Psoas muscle (tissue), 8 donors: ENCODE data around the gene FTCD. TPM values are rescaled to one million over a fixed set of nuclear protein-coding genes. Genes with fewer than 3 reads are reported as not detected.
A peak's percentile ranks its signal among the peaks of the same experiment; 100 is the strongest.
"Not testable (repeated sequence)": the region's sequence is repeated elsewhere in the genome, so short reads cannot be mapped to it uniquely, and the experiment has no call there.

Experiments used
- ATAC-seq, 4 donors: fragments of 200-7000 bp; cut with Tn5 transposase; one replicate each; pipeline ENCODE4 v1.9.1; 2020; ENCODE audit warnings: moderate library complexity in 3 of 4, mild to moderate bottlenecking in 2 of 4
- DNase-seq, 2 donors: peaks; one replicate each; pipeline ENCODE4 v3.0.0-alpha.2; 2020
- H3K27ac ChIP-seq: fragments of 200-600 bp; one replicate; pipeline ENCODE4 v1.8.0; 2022
- H3K27me3 ChIP-seq, 3 donors: fragments of 200-600 bp in 1 of 3; one replicate each; pipeline versions ENCODE4 v1.6.1 to v1.8.0; 2013 to 2022; ENCODE audit warnings: low read length in 2 of 3, mild to moderate bottlenecking in 2 of 3, moderate library complexity in 1 of 3; ENCODE audit not compliant: insufficient read depth in 3 of 3
- H3K36me3 ChIP-seq, 2 donors: fragments of 200-600 bp in 1 of 2; one replicate each; pipeline versions ENCODE4 v1.6.1 to v1.8.0; 2013 to 2022; ENCODE audit warnings: low read depth in 1 of 2, mild to moderate bottlenecking in 1 of 2, moderate library complexity in 1 of 2; ENCODE audit not compliant: insufficient read depth in 1 of 2
- H3K4me1 ChIP-seq: fragments of 200-600 bp; one replicate; pipeline ENCODE4 v1.8.0; 2022
- H3K4me3 ChIP-seq: fragments of 200-600 bp; one replicate; pipeline ENCODE4 v1.8.0; 2022; ENCODE audit warnings: mild to moderate bottlenecking
- H3K9me3 ChIP-seq: fragments of 200-600 bp; one replicate; pipeline ENCODE4 v1.8.0; 2022
- WGBS, 3 donors: extraction: QIAGEN DNeasy Blood & Tissue Kit; methylation state at CpG; one replicate each; pipeline versions ENCODE4 v1.1.6 to v1.1.7; 2013; 5-methylcytosine and 5-hydroxymethylcytosine counted together
- intact Hi-C, 2 donors: fragments of 100-400 bp; cut with DNase I; formaldehyde crosslinking; loops; one replicate each; pipeline versions ENCODE4 v1.11.0 to v1.14.2; 2022
- polyA plus RNA-seq, 3 donors: library from polyadenylated mRNA; stranded (reverse); fragments of 200-250 nt; gene quantifications; one replicate each; pipeline ENCODE4 v1.2.3, GENCODE V29; 2013
- total RNA-seq, 4 donors: library from RNA; stranded (reverse); fragmentation: NEBNext Ultra II Directional in 2 of 4; extraction: Animal tissue kit (Norgen Biotek cat#: 25700) in 2 of 4; gene quantifications; one replicate each; pipeline versions ENCODE4 v1.2.1 to v1.2.4, GENCODE V29; 2021 to 2023
- TF ChIP-seq, protein P1 (sequence below): fragments of 200-600 bp; IDR thresholded peaks from one replicate; pipeline ENCODE4 v1.8.0; 2022; ENCODE audit warnings: antibody characterized with exemption
- donor health status: healthy with polysubstance abuse.
- donor health status: DM: no; HTN: no; CAD: no; lungs with moderate emphysema.
- donor health status: Bipolar disorder and iron deficiency.
- donor health status: healthy.
- donor health status: DM: yes; HTN: yes; CAD: no.
- donor health status: DM: no; HTN: no; CAD: no.
- donor health status: DM: no; HTN: no; CAD: no.
- donor health status: DM: yes; HTN: yes; CAD: no.

Gene FTCD
- total and polyA plus RNA-seq, 7 donors = 0.03 to 2.0 (median 0.13) TPM; not detected in 3

DNA sequence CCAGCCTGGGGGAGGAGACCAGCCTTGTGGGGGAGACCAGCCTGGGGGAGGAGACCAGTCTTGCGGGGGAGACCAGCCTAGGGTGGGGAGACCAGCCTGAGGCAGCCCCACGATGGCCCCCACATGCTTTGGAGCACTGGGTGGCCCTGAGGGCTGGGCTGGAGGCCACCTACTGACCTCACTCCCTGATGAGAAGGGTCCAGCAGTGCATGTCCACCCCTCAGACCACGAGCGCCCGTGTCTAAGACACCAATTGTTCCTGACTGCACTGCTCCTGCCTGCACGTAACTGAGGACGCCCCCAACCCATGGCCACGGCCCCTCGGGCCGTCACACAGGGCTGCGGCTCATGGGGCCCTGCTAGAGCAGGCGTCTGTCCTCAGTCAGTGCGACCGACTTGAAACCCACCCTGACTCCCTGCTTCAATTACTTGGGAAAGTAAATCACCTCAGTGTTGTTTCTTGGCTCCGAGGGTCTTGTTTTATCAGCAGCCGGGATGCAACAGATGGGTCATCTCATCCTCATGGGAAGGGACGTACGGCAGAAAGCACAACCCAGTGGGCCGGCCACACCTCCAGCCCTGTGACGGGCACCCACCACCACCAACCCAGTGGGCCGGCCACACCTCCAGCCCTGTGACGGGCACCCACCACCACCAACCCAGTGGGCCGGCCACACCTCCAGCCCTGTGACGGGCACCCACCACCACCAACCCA, 28.7 kb upstream of the FTCD start, which contains the start of gene SPATC1L:
Gene SPATC1L (minus strand): TSS at position 550 of the 715 bp plus-strand sequence. CDS start 1,643 bp downstream, outside the sequence.
- DNase-seq (peak; percentile 75), ATAC-seq (peak; percentile 70 to 75 (median 71))
- no peaks in the 10 kb centered on the region for H3K36me3 ChIP-seq
- WGBS, 3 donors = 3 to 16% (median 4%) methylated on average over 18 to 21 of the region's 24 CpGs
- peaks cover 17% of the 10 kb centered on the region for H3K4me1 ChIP-seq
- TF ChIP-seq, protein P1, sequence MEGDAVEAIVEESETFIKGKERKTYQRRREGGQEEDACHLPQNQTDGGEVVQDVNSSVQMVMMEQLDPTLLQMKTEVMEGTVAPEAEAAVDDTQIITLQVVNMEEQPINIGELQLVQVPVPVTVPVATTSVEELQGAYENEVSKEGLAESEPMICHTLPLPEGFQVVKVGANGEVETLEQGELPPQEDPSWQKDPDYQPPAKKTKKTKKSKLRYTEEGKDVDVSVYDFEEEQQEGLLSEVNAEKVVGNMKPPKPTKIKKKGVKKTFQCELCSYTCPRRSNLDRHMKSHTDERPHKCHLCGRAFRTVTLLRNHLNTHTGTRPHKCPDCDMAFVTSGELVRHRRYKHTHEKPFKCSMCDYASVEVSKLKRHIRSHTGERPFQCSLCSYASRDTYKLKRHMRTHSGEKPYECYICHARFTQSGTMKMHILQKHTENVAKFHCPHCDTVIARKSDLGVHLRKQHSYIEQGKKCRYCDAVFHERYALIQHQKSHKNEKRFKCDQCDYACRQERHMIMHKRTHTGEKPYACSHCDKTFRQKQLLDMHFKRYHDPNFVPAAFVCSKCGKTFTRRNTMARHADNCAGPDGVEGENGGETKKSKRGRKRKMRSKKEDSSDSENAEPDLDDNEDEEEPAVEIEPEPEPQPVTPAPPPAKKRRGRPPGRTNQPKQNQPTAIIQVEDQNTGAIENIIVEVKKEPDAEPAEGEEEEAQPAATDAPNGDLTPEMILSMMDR = no peak
- peak within 1 kb of the TSS; percentile 74 for H3K4me3 ChIP-seq
- intact Hi-C loops = loop anchor here in 1 of 2 donors (10.0 kb wide), 1 partner anchor 141 kb away; the partner anchor contains the start of genes C21orf58 and PCNT
- peak within 1 kb of the TSS; percentile 80 for H3K27ac ChIP-seq
- H3K9me3 ChIP-seq = no peaks in the 10 kb centered on the region
- H3K27me3 ChIP-seq = peaks cover 0 to 1% (median 0%) of the 10 kb centered on the region in 3 donors

DNA sequence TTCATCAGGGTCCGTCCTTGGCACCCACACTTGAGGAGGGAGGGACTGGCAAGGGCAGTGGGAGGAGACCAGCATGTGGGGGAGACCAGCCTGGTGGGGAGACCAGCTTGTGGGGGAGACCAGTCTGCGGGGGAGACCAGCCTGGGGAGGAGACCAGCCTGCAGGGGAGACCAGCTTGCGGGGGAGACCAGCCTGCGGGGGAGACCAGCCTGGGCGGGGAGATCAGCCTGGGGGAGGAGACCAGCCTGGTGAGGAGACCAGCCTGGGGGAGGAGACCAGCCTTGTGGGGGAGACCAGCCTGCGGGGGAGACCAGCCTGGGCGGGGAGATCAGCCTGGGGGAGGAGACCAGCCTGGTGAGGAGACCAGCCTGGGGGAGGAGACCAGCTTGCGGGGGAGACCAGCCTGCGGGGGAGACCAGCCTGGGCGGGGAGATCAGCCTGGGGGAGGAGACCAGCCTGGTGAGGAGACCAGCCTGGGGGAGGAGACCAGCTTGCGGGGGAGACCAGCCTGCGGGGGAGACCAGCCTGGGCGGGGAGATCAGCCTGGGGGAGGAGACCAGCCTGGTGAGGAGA, 28.0 kb upstream of the FTCD start:
- not testable (repeated sequence) for H3K36me3 ChIP-seq, H3K27ac ChIP-seq, H3K27me3 ChIP-seq, H3K9me3 ChIP-seq, DNase-seq, ATAC-seq
- peaks cover 10% of the 10 kb centered on the region for H3K4me1 ChIP-seq
- H3K4me3 ChIP-seq = peak overlapping the region; percentile 74
- WGBS, 3 donors = 39 to 40% (median 39%) methylated on average over 3 to 5 of the region's 13 CpGs
- intact Hi-C loops = loop anchor here in 1 of 2 donors (10.0 kb wide), 1 partner anchor 141 kb away; the partner anchor contains the start of genes C21orf58 and PCNT

DNA sequence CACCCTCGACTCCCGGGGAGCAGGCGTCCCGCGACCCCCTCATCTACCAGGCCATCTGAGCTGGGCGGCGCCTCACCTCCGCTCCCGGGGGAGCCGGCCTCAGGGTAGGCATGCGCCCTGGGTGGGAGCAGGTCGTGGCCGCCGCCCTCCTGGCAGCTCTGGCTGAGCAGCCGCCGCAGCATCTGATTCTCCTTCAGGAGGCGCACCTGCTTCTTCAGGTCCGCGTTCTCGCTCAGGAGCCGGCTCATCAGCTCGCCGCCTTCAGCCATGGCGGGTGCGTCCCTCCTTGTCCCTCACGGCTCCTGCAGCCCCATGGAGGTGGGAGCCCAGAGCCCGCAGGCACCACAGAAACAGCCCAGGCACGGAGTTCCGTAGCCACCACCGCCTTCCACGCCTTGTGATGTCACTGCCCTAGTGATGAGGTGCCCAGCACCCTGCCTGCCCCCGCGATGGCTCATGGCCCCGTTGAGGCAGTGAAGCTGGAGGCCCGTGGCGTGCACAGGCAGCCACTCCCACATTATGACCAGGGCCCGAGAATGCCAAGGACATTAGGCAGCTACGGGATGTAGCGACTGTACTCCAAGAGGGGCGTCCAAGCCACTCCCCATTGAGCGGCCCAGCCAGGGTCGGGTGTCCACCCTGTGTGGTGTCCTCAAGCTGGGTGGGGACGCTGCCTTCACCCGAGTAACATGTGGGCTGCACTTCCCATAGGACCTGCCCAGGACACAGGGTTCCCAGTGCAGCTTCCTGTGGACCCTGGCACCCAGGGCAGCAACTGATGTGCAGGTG, 27.4 kb upstream of the FTCD start:
- peaks cover under 1% of the 10 kb centered on the region for H3K9me3 ChIP-seq
- 77 to 82% (median 80%) methylated on average over 44 of the region's 44 CpGs for WGBS, 3 donors
- no peak overlapping the region for H3K4me3 ChIP-seq
- H3K36me3 ChIP-seq = no peaks in the 10 kb centered on the region
- H3K4me1 ChIP-seq = peaks cover 4% of the 10 kb centered on the region
- no peak overlapping the region for H3K27ac ChIP-seq
- intact Hi-C loops = loop anchor here in 1 of 2 donors (10.0 kb wide), 1 partner anchor 142 kb away; the partner anchor contains the start of genes C21orf58 and PCNT
- no peak for ATAC-seq
- TF ChIP-seq, protein P1 = no peak
- H3K27me3 ChIP-seq = peaks cover 0 to 1% (median 0%) of the 10 kb centered on the region in 3 donors
- peak in 1 of 2 donors; percentile 59 for DNase-seq

DNA sequence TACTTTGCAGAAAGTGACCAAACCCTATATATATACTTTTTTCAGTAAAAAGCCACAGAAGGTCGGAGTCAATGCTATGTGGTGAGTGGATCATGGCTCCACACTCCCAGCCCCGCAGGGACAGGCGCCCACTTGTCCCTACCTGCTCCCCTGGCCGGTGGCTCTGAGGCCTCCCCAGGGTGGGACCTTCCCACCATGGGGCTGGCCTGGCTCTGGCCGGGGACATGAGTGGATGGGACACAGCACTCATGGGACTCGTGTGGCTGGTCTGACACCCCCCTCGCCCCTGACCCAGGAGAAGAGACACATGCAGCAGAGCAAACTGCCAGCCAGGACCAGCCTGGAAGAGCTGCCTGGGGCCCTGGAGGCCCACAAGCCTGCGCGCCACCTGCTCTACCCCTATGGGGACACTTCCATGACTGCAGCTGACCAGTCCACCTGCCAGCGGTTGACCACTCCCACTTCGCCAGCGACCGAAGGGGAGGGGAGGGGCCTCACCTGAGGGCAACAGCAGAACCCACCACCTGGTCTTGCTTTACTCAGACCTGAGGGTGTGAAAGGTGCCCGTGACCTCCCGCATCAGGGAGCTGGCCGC, 26.7 kb upstream of the FTCD start:
- Histone ChIP-seq H3K4me1 (no peaks in the 10 kb centered on the region), H3K36me3 (no peaks in the 10 kb centered on the region), H3K27me3 (peaks cover 0 to 1% (median 0%) of the 10 kb centered on the region in 3 donors), H3K4me3 (no peak overlapping the region), H3K9me3 (peaks cover 4% of the 10 kb centered on the region), H3K27ac (no peak overlapping the region)
- ATAC-seq = no peak
- 80 to 86% (median 83%) methylated on average over 14 to 16 of the region's 16 CpGs for WGBS, 3 donors
- TF ChIP-seq, protein P1 = no peak
- DNase-seq = no peak
- intact Hi-C loops = loop anchor here in 1 of 2 donors (10.0 kb wide), 1 partner anchor 143 kb away; the partner anchor contains the start of genes C21orf58 and PCNT
